ENCODE results near the gene FRYL.
"Not testable (repeated sequence)": the region's sequence is repeated elsewhere in the genome, so short reads cannot be mapped to it uniquely, and the experiment has no call there.

FRYL gene

GRCh38 chr4:48481581-48481980 lies 298.5 kb downstream of the FRYL start:
- DNase-seq: no peak

- no peak for DNase-seq
Measured at GRCh38 chr4:48478273-48478672, 301.8 kb downstream of the FRYL start.

- no peak for DNase-seq
Measured at GRCh38 chr4:48475770-48476169, 304.3 kb downstream of the FRYL start.

- DNase-seq: no peak
Measured at GRCh38 chr4:48472794-48473193, 307.3 kb downstream of the FRYL start.

- DNase-seq: no peak
Measured at GRCh38 chr4:48470570-48470969, 309.5 kb downstream of the FRYL start.

- DNase-seq: no peak
Measured at GRCh38 chr4:48470137-48470536, 309.9 kb downstream of the FRYL start.

GRCh38 chr4:48467891-48468290 lies 312.2 kb downstream of the FRYL start:
- no peak for DNase-seq

GRCh38 chr4:48467442-48467841 lies 312.6 kb downstream of the FRYL start:
- no peak for DNase-seq

- DNase-seq: no peak
Measured at GRCh38 chr4:48462363-48462762, 317.7 kb downstream of the FRYL start.

- no peak for DNase-seq
Measured at GRCh38 chr4:48461000-48461399, 319.1 kb downstream of the FRYL start.

- DNase-seq: no peak
Measured at GRCh38 chr4:48454591-48454990, 325.5 kb downstream of the FRYL start.

- not testable (repeated sequence) for DNase-seq
Measured at GRCh38 chr4:48451656-48452055, 328.4 kb downstream of the FRYL start.

GRCh38 chr4:48450740-48451139 lies 329.3 kb downstream of the FRYL start:
- no peak for DNase-seq

GRCh38 chr4:48449151-48449550 lies 330.9 kb downstream of the FRYL start:
- no peak for DNase-seq
